HCT116 (cell line): ENCODE measurements around the gene NUF2.

ENCODE experiments used
- ATF3 ChIP-seq: IDR thresholded peaks from 2 replicates; pipeline ENCODE4 v1.6.1; 2012
- CTCF ChIP-seq, 3 experiments: fragments of 200-600 bp in 1 of 3; sonication (generic) in 1 of 3; IDR thresholded peaks in 2 of 3; conservative IDR thresholded peaks in 1 of 3; 2 replicates each; pipeline ENCODE4 v1.5.1; 2012 to 2017; ENCODE audit warnings: low read depth in 2 of 3, low read length in 2 of 3, antibody characterized with exemption in 1 of 3, borderline replicate concordance in 1 of 3, control low read depth in 1 of 3, mild to moderate bottlenecking in 1 of 3, mixed read lengths in 1 of 3, mixed run types in 1 of 3, moderate library complexity in 1 of 3; ENCODE audit not compliant: insufficient read depth in 1 of 3
- JUND ChIP-seq: IDR thresholded peaks from 2 replicates; pipeline ENCODE4 v1.6.1; 2012
- POLR2A ChIP-seq: IDR thresholded peaks from 2 replicates; pipeline ENCODE4 v1.7.0; 2011; ENCODE audit warnings: borderline replicate concordance; ENCODE audit not compliant: insufficient read depth, insufficient read length; ENCODE audit errors: extremely low read depth
- POLR2AphosphoS5 ChIP-seq: IDR thresholded peaks from 2 replicates; pipeline ENCODE4 v1.6.1; 2011; ENCODE audit warnings: mild to moderate bottlenecking, low read depth, low read length, moderate library complexity
- SRF ChIP-seq: IDR thresholded peaks from 2 replicates; pipeline ENCODE4 v1.6.1; 2012; ENCODE audit warnings: low read depth

- TF ChIP-seq SRF (no peak), POLR2A (no peak), CTCF (IDR thresholded peaks at IDR 0.05 in 2 of 3, conservative IDR thresholded peaks at IDR 0.05 in 1 of 3; ENCODE audit: borderline replicate concordance in 1 of 3, insufficient read depth in 1 of 3, low read depth in 2 of 3, low read length in 2 of 3) (no peak), ATF3 (no peak), POLR2AphosphoS5 (no peak), JUND (no peak)
Measured at GRCh38 chr1:163290025-163290640, 31.6 kb upstream of the NUF2 start.
